Activated CD4-positive, alpha-beta T cell treated with anti-CD3 and anti-CD28 coated beads, Interleukin-2, Interleukin-4, amounts not matched to agents 100 ng/mL and 50 ng/mL, durations not matched to agents 16 hours and 8 hours (primary cell): ENCODE measurements around the gene CFHR2.
"Not testable (repeated sequence)": the region's sequence is repeated elsewhere in the genome, so short reads cannot be mapped to it uniquely, and the experiment has no call there.

Source experiments
- DNase-seq: peaks from one replicate; pipeline ENCODE4 v3.0.0-alpha.2; 2020; ENCODE audit warnings: low spot score

CFHR2 gene

DNA sequence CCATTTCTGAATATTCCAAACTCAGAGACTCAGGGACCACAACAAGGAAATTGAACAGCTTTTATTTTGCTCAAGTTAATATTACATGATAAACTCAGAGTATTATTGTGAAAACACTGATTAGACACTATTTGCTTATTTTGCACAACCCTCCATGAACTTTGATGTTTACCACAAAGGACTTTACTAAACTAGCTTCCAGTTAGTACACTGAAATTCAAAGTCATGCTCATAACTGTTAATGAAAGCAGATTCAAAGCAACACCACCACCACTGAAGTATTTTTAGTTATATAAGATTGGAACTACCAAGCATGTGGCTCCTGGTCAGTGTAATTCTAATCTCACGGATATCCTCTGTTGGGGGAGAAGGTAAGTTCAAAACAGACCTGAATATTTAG, at the start of gene CFHR2:
Gene CFHR2, plus strand, starts transcription at position 171 of the 400 bp plus-strand sequence. Its CDS starts 143 bp downstream, at position 314.
- not testable (repeated sequence) for DNase-seq

DNA sequence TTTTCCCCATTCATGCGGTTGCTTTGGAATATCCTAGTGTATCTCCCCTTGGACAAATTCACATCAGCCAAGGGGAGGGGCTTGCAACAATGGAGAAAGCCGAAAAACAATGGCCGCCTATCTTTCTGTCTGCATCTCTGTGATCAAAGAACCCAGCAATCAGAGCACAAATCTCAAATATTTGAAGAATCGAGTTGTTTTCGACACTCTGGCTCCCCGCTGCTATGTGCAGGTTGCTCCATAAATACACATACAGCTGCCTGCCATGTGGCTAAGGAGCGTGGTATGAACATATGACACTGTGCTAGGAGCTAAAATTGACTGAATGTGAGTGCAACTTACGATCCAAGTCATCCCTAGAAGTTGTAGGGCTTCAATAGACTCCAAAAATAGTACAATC, 47.2 kb upstream of the CFHR2 start:
- DNase-seq: no peak

DNA sequence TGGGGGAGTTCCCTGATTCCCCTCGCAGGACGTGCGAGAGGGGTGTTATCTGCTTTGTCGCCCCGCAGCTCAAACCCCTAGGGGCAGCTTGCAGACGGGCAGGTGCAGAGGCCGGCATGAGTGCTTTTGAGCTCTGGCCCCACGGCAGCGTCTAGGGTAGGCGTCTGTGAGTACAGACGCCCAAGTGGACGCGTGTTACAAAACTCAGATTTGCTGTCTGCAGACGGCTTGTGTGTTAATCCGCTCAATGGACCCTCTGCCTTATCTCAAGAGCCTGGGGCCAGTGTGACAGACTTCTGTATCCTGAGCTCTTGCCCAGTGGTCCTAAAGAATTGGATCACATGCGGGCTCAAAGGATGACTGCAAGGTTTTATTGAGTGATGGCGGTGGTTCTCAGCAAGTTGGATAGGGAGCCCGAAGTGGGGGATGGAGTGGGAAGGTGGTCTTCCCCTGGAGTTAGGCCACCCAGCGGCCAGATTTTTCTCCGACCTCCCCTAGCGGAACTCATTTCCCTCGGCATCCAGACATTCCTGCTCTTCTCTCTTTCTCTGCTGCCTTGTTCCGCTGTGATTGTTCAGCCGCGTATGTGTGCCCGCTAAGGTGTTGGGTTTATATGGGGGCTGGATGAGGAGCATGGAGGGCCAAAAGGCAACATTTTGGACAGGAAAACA, 46.2 kb upstream of the CFHR2 start:
- no peak for DNase-seq

DNA sequence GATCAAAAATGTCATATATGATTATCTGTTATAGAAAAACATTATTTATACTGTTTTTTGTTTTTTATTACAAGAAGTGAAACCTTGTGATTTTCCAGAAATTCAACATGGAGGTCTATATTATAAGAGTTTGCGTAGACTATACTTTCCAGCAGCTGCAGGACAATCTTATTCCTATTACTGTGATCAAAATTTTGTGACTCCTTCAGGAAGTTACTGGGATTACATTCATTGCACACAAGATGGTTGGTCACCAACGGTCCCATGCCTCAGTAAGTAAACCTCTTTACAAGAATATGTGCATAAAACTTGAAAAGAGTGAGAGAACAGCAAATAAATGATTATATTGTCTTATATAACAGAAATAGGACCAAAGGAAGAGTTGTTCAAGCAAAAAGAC, 41.2 kb upstream of the CFHR2 start:
- no peak for DNase-seq

DNA sequence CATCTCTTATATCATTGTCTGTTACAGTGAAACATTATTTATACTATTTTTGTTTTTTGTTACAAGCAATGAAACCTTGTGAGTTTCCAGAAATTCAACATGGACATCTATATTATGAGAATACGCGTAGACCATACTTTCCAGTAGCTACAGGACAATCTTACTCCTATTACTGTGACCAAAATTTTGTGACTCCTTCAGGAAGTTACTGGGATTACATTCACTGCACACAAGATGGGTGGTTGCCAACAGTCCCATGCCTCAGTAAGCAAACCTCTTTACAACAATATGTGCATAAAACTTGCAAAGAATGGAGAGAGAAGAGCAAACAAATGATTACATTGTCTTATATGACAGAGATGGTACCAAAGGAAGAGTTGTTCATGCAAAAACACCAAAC, 33.3 kb upstream of the CFHR2 start:
- DNase-seq: no peak

DNA sequence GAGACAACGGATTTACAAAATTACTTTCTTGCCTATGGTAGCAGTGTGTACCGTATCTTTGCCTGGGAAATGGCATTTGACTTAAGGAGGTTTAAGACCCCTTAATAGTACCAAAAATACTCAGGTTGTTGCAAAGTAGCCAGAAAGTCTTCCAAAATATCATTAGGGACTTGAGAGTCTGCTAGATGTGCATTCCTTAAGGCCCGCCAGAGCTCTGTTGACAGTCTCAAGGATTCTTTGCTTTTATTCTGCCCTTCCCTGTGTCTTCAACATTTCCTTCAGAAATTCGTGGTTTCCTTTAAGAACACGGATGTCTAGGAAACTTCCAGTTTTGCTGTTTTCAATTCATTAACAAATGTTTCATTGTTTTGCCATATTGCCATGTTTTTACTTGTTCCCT, 31.3 kb upstream of the CFHR2 start:
- DNase-seq: not testable (repeated sequence)

DNA sequence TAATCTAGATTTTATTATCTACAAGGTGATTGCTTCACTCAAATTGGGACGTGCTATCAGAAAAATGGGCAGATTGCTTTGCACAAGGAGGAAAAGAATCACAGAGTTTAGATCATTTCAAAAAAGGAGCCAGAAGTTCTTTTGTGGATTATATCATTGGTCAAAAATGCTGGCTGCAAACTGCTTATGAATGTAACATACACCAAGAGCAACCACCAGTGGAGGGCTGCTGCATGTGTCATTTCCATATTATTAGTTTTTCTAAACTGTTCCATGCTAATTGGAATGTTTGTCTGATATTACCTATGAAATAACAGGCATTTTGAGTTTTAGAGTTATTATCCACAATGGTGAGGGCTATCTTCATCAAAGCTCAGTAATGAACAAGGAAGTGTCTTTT, 16.7 kb upstream of the CFHR2 start:
- not testable (repeated sequence) for DNase-seq

DNA sequence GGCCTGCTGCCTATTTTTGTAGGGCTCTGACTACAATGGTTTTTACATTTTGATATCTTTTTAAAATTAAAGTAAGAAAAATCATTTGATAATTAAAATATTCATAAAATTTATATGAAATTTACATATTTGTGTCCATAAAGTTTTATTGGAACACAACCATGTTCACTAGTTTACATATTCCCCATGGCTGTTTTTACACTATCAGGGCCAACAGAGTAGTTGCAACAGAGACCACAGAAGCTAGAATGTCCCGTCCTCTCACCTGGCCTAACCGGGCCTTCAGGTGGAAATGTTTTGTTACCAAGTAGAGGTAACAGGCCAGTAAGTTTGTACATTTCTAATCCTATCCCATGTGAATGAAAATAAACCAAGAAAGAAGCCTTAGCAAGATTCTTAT, 10.7 kb upstream of the CFHR2 start:
- not testable (repeated sequence) for DNase-seq

DNA sequence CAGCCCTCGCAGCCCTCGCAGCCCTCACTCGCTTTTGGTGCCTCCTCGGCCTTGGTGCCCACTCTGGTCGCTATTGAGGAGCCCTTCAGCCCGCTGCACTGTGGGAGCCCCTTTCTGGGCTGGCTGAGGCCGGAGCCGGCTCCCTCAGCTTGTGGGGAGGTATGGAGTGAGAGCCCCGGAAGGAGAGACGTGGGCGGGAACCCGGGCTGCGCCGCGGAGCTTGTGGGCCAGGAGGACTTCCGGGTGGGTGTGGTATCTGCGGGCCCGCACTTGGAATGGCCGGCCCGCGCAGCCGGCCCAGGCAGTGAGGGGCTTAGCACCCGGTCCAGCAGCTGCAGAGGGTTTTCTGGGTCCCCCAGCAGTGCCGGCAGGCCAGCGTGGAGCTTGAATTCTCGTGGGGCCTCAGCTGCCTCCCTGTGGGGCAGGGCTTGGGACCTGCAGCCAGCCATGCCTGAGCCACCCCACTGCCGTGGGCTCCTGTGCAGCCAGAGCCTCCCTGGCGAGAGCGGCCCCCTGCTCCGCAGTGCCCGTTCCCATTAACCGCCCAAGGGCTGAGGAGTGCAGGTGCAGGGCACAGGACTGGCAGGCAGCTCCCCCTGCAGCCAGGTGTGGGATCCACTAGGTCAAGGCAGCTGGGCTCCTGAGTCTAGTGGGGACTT, 9.9 kb upstream of the CFHR2 start:
- no peak for DNase-seq

DNA sequence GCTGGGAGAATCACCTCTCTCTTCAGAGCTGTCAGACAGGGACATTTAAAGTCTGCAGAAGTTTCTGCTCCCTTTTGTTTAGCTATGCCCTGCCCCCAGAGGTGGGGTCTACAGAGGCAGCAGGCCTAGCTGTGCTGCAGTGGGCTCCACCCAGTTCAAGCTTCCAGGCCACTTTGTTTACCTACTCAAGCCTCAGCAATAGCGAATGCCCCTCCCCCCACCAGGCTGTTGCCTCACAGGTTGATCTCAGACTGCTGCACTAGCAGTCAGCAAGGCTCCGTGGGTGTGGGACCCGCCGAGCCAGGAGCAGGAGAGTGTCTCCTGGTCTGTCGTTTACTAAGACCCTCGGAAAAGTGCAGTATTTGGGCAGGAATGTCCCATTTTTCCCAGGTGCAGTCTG, 2.1 kb upstream of the CFHR2 start:
- not testable (repeated sequence) for DNase-seq

DNA sequence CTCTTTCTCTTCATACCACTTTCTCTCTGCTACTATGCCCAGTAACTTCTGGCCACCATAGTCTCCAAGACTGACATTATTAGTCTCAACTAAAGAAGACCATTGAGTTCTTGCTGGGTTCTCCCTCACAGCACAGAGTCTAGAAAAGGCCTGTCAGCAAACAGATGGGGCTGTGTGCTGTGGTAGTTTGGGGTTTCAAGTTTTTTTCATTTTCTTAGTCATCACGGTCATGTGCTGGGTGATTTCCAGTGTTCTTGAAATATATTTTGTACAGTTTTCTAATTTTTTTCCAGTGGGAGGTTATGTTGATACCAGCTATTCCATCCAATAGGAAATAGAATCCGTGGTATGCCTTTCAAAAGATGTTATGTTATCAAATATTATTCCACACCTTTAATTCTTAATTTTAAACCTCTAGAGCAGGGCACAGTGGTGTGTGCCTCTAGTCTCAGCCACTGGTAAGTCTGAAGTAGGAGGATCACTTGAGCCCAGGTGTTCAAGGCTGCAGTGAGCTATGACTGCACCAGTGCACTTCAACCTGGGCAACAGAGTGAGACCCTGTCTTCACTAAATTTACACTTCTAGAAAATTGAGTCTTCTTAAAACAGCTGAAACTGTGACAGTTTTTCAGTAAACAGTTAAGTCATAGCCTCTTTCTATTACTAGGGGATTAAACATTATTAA, 8.3 kb downstream of the CFHR2 start:
- no peak for DNase-seq

DNA sequence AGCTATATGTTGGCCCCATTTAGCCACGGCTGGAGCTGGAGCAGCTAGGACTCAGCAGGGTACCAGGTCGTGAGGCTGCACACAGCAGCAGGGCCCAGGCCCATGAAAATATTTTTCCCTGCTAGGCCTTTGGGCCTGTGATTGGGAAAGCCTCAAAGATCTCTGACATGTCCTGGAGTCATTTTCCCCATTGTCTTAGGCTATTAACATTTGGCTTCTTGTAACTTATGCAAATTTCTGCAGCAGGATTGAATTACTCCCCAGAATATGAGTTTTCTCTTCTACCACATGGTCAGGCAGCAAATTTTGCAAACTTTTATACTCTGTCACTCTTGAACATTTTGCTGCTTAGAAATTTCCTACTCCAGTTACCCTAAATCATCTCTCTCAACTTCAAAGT, 11.2 kb downstream of the CFHR2 start:
- no peak for DNase-seq

DNA sequence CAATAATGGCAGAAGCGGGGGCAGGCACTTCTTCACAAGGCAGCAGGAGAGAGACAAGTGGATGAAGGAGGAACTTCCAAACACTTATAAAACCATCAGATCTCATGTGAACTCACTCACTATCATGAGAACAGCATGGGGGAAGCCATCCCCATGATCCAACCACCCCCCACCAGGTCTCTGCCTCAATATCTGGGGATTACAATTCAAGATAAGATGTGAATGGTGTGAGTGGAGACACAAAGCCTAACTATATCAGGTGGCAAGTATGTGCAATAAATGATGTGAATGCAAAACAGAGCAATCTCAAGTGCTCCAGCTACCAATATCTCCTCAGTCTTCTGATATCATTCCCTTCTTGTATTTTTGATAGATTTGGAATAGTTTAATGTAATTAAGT, 12.4 kb downstream of the CFHR2 start:
- DNase-seq: no peak

DNA sequence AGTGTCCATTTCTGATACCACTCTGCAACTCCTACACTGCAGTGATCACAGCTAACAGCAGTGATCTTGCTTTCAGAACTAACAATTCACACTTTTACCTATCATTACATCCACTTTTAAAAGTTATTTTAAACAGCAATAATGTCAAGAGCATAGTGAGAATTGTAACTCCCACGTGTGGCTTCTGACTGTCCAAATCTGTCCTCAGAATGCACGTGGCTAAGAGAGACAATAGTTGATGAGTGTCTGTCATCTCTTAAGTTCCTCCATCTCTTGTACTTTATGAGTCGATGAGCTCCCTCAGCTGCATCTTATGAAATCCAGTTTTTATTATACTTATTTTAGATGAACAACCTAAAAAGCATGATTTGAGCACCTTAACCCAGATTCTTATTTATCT, 17.3 kb downstream of the CFHR2 start:
- no peak for DNase-seq

DNA sequence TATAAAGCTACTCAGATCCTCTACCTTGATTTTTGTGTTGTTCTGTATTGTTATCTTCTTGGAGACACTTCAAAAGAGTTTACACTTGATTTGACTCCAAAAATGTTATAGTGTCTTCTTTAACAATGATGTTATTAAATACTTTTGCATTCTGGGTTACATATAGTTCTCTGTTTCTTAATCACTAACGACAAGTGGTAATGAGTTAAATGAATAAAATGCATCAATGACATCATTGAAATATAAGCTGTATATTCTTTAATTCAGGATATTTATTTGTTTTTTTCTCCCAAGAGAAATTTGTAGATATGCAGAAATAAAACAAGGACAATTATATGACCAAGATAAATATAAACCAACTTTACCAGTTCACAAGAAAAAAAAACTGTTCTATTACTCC, 26.6 kb downstream of the CFHR2 start:
- DNase-seq: no peak

DNA sequence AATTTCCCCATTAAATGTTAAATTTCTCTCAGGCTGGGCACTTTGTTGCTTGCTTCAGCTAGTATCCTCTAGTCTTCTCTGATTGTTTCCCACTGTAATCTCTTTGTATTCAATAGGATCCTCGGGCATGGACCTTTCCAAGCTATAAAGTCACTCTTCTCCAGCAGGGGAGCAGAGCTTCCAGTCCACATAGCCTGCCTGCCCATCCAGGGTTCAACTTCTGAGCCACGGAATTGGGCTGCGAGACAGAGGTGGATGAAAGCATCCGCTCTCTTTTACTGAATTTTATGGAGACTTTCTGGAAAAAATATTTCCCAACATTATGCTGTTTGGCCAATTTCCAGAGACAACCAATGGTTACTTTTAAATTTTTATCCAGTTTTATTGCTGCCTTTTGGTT, 32.7 kb downstream of the CFHR2 start:
- DNase-seq: no peak

DNA sequence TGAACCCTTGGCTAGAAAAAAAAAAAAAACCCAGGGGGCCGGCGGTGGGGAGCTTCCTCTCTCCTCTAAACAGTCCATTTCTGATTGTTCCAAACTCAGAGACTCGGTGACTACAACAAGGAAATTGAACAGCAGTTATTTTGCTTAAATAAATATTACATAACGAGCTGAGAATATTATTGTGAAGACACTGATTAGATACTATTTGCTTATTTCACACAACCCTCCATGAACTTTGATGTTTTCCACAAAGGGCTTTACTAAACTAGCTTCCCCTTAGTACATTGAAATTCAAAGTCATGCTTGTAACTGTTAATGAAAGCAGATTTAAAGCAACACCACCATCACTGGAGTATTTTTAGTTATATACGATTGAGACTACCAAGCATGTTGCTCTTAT, 33.7 kb downstream of the CFHR2 start, which contains the start of gene CFHR5:
Gene CFHR5, plus strand, starts transcription at position 279 of the 400 bp plus-strand sequence. Its CDS starts 109 bp downstream, at position 388.
- DNase-seq: no peak

DNA sequence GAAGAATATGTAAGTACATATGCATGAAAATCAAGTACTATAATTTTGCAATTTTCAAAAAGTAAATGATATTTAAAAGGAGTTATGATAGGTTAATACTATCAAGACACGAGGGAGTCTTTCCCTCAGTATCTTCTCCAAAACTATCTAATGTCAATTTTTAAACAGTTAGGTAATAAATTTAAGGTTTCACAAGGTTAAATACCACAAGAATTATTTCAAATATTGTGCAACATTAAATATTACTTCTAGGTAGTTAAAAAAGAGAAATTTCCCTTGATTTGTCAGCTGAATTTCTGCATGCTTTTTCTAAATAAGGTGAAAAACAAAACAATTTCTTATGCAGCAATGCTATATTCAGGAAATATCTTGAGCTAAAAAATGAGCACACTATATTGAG, 37.3 kb downstream of the CFHR2 start:
- DNase-seq: no peak

DNA sequence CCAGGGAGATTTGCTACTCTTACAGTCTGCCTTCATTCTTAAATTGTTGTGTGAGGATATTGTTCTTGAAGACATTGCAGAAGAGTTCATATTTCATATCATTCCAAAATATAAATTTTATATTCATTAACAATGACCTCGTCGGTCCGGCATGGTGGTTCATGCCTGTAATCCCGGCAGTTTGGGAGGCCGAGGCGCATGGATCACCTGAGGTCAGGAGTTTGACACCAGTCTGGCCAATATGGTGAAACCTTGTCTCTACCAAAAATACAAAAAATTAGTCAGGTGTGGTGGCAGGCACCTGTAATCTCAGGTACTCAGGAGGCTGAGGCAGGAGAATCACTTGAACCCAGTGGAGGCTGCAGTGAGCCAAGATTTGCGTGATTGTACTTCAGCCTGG, 38.7 kb downstream of the CFHR2 start:
- DNase-seq: not testable (repeated sequence)

DNA sequence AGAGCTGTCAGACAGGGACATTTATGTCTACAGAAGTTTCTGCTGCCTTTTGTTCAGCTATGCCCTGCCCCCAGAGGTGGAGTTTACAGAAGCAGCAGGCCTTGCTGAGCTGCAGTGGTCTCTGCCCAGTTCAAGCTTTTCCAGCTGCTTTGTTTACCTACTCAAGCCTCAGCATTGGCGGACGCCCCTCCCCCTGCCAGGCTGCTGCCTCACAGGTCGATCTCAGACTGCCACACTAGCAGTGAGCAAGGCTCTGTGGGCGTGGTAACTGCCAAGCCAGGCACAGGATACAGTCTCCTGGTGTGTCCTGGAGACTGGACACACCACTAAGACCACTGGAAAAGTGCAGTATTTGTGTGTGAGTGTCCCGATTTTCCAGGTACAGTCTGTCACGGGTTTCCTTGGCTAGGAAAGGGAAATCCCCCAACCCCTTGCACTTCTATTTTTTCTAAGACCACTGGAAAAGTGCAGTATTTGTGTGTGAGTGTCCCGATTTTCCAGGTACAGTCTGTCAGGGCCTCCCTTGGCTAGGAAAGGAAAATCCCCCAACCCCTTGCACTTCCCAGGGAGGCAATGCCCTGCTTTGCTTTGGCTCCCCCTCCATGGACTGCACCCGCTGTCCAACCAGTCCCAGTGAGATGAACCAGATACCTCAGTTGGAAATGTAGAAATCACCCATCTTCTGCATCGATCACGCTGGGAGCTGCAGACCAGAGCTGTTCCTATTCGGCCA, 48.5 kb downstream of the CFHR2 start:
- not testable (repeated sequence) for DNase-seq

DNA sequence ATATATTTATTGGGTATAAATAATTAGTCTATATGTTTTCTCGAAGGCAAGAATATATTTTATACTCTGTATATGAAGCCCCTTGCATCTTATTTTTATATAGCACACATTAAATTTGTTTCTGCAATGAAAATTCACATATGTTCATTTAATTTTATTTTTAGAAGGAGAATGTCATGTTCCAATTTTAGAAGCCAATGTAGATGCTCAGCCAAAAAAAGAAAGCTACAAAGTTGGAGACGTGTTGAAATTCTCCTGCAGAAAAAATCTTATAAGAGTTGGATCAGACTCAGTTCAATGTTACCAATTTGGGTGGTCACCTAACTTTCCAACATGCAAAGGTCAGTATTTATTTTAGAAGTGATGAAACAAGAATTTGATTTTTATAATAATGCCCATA, 50.4 kb downstream of the CFHR2 start:
- DNase-seq: no peak

DNA sequence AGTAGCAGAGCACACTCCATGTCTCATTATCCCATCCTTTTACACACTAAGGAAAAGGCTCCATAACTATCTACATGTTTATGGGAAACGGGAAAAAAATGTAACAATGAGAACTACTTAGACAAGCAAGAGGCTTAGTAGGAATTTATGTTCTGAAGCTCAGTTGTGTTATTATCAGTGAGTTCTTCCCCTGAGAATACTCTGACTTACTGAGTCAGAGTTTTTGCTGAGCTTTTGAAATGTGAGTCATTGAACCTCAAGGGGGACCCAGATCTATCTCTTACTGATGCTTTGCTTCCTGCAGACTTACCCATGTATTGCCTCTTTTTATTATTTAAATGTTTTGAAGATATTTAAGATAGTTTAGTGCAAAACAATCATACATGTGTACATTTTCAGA, 53.9 kb downstream of the CFHR2 start:
- DNase-seq: no peak

DNA sequence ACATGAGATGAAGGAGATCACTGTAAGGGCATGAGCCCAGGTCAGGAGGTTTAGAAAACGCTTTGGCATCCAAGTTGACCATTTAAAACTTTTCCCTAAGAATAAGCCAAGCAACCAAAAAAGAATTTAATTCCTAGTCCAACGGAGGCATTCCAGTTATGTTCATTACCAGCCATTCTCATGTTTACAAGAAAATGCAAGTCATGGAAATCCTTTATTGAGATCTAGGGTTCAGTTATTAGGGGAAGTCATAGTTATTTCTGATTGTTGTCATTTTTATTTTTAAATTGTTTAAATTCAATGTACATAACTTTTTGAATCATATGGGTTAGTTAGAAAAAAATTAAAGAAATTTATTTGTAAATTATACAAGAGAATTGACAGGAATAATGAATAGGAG, 58.3 kb downstream of the CFHR2 start:
- no peak for DNase-seq
